Gastrocnemius medialis (tissue), 4 donors: ENCODE results near the gene GSG1L. TPM values are rescaled to one million over a fixed set of nuclear protein-coding genes. Genes with fewer than 3 reads are reported as not detected.
A peak's percentile ranks its signal among the peaks of the same experiment; 100 is the strongest.

Source experiments
- ATAC-seq, 2 donors: fragments of 150-250 bp; one replicate each; pipeline ENCODE4 v1.9.1; 2016
- DNase-seq, 2 donors: peaks; one replicate each; pipeline ENCODE4 v3.0.0-alpha.2; 2019
- H3K27ac ChIP-seq, 4 donors: fragments of 200-600 bp; sonication (generic); 1 replicate in 1 of 4; 2 replicates in 3 of 4; pipeline ENCODE4 v1.5.1; 2016 to 2018; ENCODE audit warnings: mild to moderate bottlenecking in 2 of 4, moderate library complexity in 1 of 4
- H3K27me3 ChIP-seq, 3 donors: fragments of 200-600 bp; sonication (generic) in 2 of 3; 1 replicate in 1 of 3; 2 replicates in 2 of 3; pipeline versions ENCODE4 v1.5.1 to v1.6.0; 2016 to 2019; ENCODE audit warnings: mild to moderate bottlenecking in 1 of 3, moderate library complexity in 1 of 3
- H3K36me3 ChIP-seq, 2 donors: fragments of 200-600 bp; sonication (generic) in 1 of 2; one replicate each; pipeline ENCODE4 v1.5.1; 2017 to 2018
- H3K4me1 ChIP-seq, 2 donors: fragments of 200-600 bp; sonication (generic) in 1 of 2; one replicate each; pipeline ENCODE4 v1.5.1; 2016 to 2017; ENCODE audit warnings: mild to moderate bottlenecking in 2 of 2
- H3K4me3 ChIP-seq, 4 donors: fragments of 200-600 bp; sonication (generic) in 3 of 4; 1 replicate in 1 of 4; 2 replicates in 3 of 4; pipeline ENCODE4 v1.5.1; 2016 to 2019; ENCODE audit warnings: mild to moderate bottlenecking in 2 of 4
- H3K9me3 ChIP-seq, 3 donors: fragments of 200-600 bp; sonication (generic) in 2 of 3; 1 replicate in 1 of 3; 2 replicates in 2 of 3; pipeline ENCODE4 v1.5.1; 2016 to 2019
- CTCF ChIP-seq, 5 experiments: fragments of 450-650 bp in 3 of 5; fragments of 200-600 bp in 2 of 5; sonication (generic) in 2 of 5; IDR thresholded peaks in 4 of 5; conservative IDR thresholded peaks in 1 of 5; 1 replicate in 4 of 5; 2 replicates in 1 of 5; pipeline ENCODE4 v1.5.1; 2016 to 2019; ENCODE audit warnings: antibody characterized with exemption in 5 of 5, mild to moderate bottlenecking in 3 of 5, moderate library complexity in 3 of 5
- POLR2A ChIP-seq, 2 donors: fragments of 450-650 bp; IDR thresholded peaks; one replicate each; pipeline ENCODE4 v1.6.1; 2017; ENCODE audit warnings: antibody characterized with exemption in 2 of 2, mild to moderate bottlenecking in 2 of 2, moderate library complexity in 2 of 2
- in situ Hi-C, 4 donors: fragments of 200-750 bp; cut with MboI; loops; one replicate each; pipeline versions ENCODE4 v1.15.0 to v1.8.0; 2017; ENCODE audit warnings: low sequenced_read_pairs in 4 of 4
- intact Hi-C: fragments of 100-400 bp; cut with DNase I; formaldehyde crosslinking; loops from one replicate; pipeline ENCODE4 v1.15.1; 2023; ENCODE audit warnings: low total_unique reads
- total RNA-seq, 4 donors: library from RNA; depleted of rRNA; stranded (reverse); fragments of >200 nt; gene quantifications; one replicate each; pipeline versions ENCODE4 v1.1.0 to v1.2.3, GENCODE V29; 2016

Gene GSG1L
- total RNA-seq, 4 donors from 2014 or later: not detected

DNA sequence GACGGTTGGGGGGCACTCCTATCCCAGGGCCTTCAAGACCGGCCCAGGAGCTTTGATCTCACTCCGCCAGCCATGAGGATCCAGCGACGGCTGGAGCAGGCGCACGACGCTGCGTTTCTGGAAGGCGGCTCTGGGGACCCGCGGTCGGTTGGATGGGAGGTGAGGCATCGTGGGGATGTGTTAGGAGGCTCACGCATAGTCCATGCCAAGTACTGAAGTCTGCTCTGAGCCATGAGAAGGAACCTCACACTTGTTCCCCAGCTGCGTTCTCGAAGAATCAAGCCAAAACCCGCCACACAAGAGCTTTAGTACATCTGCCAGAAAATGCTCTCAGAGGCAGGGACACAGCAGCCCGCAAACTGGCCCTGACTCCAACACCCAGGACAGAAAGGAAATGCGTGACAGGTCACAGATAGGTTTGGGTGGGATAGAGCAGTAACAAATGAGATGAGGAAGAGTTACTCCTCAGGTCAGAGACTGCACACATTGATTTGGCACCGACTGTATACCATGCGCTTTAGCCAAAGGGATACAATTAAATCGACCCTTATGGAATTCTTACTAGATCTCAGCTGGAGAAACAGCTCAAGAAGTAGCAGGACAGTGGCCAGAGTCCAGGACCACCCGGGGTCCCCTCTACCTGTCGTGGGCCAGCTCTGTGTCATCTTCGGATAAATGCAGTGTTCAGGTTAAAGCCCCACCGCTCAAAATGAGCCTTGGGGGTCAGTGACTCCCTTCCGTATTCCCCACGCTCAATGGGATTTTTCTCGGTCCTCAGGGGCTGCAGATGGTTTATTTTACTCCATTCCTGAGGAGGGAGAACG, 6.7 kb upstream of the GSG1L start:
- peaks cover 6 to 7% of the 10 kb centered on the region in 2 donors for H3K4me1 ChIP-seq
- intact Hi-C loops: loop anchor here (1.0 kb wide), 1 partner anchor 98 kb away; no protein-coding TSS in a partner anchor
- no peaks in the 10 kb centered on the region for H3K9me3 ChIP-seq
- ATAC-seq (no peak), DNase-seq (no peak)
- H3K36me3 ChIP-seq: no peaks in the 10 kb centered on the region
- peaks cover 0 to 3% (median 0%) of the 10 kb centered on the region in 3 donors for H3K27me3 ChIP-seq
- TF ChIP-seq CTCF (IDR thresholded peaks at IDR 0.05 in 4 of 5, conservative IDR thresholded peaks at IDR 0.05 in 1 of 5): no peak
- TF ChIP-seq POLR2A (IDR thresholded peaks at IDR 0.05): no peak
- no peak overlapping the region for H3K4me3 ChIP-seq
- in situ Hi-C loops: loop anchor here in 3 of 4 donors (25.0 kb wide), 1 partner anchor 433 kb away; no protein-coding TSS in a partner anchor
- H3K27ac ChIP-seq: no peak overlapping the region

DNA sequence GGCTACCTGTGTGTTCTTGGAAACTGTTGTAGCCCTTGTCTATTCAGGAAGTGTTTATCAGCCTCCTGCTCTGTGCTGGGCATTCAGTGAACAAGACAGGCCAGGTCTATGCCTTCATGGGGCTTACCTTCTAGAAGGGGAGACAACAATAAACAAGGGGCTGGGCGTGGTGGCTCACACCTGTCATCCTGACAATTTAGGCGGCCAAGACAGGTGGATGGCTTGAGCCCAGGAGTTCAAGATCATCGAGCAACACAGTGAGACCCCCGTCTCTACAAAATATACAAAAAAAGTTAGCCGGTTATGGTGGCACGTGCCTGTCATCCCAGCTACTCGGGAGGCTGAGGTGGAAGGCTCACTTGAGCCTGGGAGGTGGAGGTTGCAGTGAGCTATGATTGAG, 5.5 kb upstream of the GSG1L start:
- Histone ChIP-seq H3K27ac (no peak overlapping the region), H3K36me3 (no peaks in the 10 kb centered on the region), H3K4me3 (no peak overlapping the region), H3K4me1 (peaks cover 6 to 7% of the 10 kb centered on the region in 2 donors), H3K9me3 (no peaks in the 10 kb centered on the region), H3K27me3 (peaks cover 3 to 7% (median 5%) of the 10 kb centered on the region in 3 donors)
- ATAC-seq (no peak), DNase-seq (no peak)
- intact Hi-C loops: no loop called here
- no peak for TF ChIP-seq CTCF (IDR thresholded peaks at IDR 0.05 in 4 of 5, conservative IDR thresholded peaks at IDR 0.05 in 1 of 5)
- TF ChIP-seq POLR2A (IDR thresholded peaks at IDR 0.05): no peak
- in situ Hi-C loops: loop anchor here in 3 of 4 donors (25.0 kb wide), 1 partner anchor 432 kb away; no protein-coding TSS in a partner anchor

- TF ChIP-seq CTCF (IDR thresholded peaks at IDR 0.05 in 4 of 5, conservative IDR thresholded peaks at IDR 0.05 in 1 of 5) (no peak), POLR2A (IDR thresholded peaks at IDR 0.05) (no peak)
- ATAC-seq: peak in 1 of 2 donors; percentile 33
- Histone ChIP-seq H3K27ac (no peak overlapping the region), H3K4me3 (no peak overlapping the region), H3K9me3 (no peaks in the 10 kb centered on the region), H3K36me3 (no peaks in the 10 kb centered on the region), H3K4me1 (peaks cover 6 to 7% of the 10 kb centered on the region in 2 donors), H3K27me3 (peaks cover 6 to 9% (median 7%) of the 10 kb centered on the region in 3 donors)
- no peak for DNase-seq
- in situ Hi-C loops (loop anchor here in 3 of 4 donors (25.0 kb wide), 1 partner anchor 430 kb away; no protein-coding TSS in a partner anchor), intact Hi-C loops (loop anchor here (1.0 kb wide), 1 partner anchor 25 kb away; no protein-coding TSS in a partner anchor)
Observed at GRCh38 chr16:28067604-28068379, 4.3 kb upstream of the GSG1L start.

- H3K9me3 ChIP-seq: no peaks in the 10 kb centered on the region
- peaks cover 22 to 29% (median 28%) of the 10 kb centered on the region in 3 donors for H3K27me3 ChIP-seq
- in situ Hi-C loops (loop anchor here in 3 of 4 donors (25.0 kb wide), 1 partner anchor 427 kb away; no protein-coding TSS in a partner anchor), intact Hi-C loops (no loop called here)
- TF ChIP-seq POLR2A (IDR thresholded peaks at IDR 0.05): no peak
- no peak for TF ChIP-seq CTCF (IDR thresholded peaks at IDR 0.05 in 4 of 5, conservative IDR thresholded peaks at IDR 0.05 in 1 of 5)
- H3K27ac ChIP-seq: no peak overlapping the region
- no peak overlapping the region for H3K4me3 ChIP-seq
- H3K4me1 ChIP-seq: peaks cover 6 to 7% of the 10 kb centered on the region in 2 donors
- DNase-seq (no peak), ATAC-seq (no peak)
- H3K36me3 ChIP-seq: no peaks in the 10 kb centered on the region
Observed at GRCh38 chr16:28064706-28065249, 1.3 kb upstream of the GSG1L start.
